Measurements from ENCODE around the gene KCNH5.

Gene KCNH5

DNA sequence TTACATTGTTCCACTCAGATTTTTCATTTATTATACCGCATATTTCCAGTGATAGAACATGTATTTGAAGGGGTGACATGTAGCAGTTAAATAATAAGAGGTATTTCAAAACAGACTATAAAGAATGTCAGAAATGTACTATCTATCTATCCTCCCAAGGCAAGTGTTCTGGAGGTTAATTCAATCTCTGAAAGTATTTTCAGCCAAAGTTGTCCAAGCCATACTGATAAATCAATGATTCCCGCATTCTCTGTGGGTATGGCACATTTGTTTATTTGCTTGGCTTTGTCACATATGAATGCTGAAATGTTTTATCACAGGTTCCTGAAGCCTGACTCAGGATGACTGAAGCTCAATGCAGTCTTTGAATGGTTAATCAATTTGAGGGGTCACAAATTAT, 35.8 kb downstream of the KCNH5 start:
- no peak for DNase-seq
- intact Hi-C loops (cut with DNase I), result no loop called here

- no peak for DNase-seq
- intact Hi-C loops (cut with DNase I), result no loop called here
Observed at GRCh38 chr14:63006531-63006930, 38.7 kb downstream of the KCNH5 start.

DNA sequence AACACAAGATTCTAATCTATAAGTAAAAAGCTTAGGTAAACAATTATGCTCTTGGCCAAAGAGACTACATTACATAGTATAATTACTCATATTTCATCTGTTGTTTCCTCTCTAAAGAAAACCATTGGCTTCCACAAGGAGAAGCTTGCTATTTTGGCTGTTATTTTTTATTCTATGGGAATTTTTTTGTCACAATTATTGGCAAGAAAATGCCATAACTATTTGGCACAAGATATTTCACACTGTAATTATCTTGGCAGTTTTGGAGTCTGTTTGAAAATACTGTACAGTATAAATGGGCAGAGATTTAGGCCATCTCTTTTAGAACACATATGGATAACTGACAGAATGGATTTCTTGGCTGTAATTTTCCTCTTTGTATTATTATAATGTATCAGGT, 51.2 kb downstream of the KCNH5 start:
- DNase-seq, result no peak
- intact Hi-C loops (cut with DNase I), result no loop called here

- intact Hi-C loops (cut with DNase I), result no loop called here
- no peak for DNase-seq
Observed at GRCh38 chr14:62988967-62989366, 56.3 kb downstream of the KCNH5 start.

DNA sequence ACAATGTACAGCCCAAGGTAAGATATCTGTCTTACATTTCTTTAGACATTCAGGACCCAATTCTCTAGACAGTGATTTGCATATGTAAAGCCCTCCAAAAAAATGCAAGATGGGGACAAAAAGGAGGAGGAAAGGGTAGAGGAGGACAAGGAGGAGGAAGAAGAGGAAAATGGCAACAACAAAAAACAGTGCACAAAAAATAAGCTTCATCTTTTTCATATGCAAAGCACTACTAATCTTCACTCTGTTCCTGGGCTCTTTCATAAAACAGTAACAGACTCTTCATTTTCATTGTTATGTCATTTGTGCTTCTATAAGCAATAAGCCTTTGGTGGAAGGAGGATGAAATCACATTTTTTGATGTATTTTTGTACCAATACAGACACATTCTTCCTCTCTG, 61.4 kb downstream of the KCNH5 start:
- intact Hi-C loops (cut with DNase I), result no loop called here
- no peak for DNase-seq

GRCh38 chr14:62980693-62981092, 64.6 kb downstream of the KCNH5 start:
- DNase-seq, result no peak
- intact Hi-C loops (cut with DNase I), result no loop called here

- intact Hi-C loops (cut with DNase I), result no loop called here
- DNase-seq, result no peak
Observed at GRCh38 chr14:62957562-62957961, 87.7 kb downstream of the KCNH5 start.

DNA sequence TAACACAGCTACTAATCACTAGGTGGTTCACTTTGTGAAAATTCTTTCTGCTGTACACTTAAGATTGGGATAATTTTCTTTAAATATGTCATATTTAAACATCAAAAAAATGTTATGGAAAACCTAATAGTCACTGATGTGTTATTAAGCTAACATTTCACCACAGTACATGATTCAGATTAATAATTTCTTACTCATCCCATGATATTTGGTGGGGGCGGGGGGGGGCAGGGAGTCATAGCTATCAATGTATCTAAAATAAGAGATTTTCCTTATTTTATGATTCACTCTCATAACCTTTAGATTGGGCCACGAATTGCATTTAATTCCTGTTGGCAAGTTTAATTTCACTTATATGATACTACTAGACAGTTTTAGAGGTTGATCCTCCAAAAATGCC, 88.8 kb downstream of the KCNH5 start:
- intact Hi-C loops (cut with DNase I), result no loop called here
- no peak for DNase-seq

- intact Hi-C loops (cut with DNase I), result no loop called here
- DNase-seq, result no peak
Observed at GRCh38 chr14:62954165-62954564, 91.1 kb downstream of the KCNH5 start.

DNA sequence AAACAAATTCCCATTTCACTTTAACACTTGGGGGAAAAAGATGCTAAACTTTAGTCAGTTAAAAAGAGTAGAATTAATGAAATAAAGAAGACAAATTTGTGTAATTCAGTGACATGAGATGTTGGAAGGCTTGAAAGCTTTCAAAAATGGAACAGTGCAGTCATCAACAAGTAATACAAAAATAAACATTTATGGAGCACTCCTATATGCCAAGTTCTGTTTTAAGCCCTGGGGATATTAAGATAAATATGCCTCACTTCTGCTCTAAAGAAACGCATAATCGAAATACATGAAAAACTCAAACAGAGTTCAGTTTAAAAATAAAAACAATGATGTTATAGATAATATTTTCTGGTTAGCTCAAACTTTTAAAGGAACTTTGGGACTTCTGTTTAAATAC, 93.0 kb downstream of the KCNH5 start:
- intact Hi-C loops (cut with DNase I), result no loop called here
- DNase-seq, result no peak

GRCh38 chr14:62947301-62947700, 98.0 kb downstream of the KCNH5 start:
- no peak for DNase-seq
- intact Hi-C loops (cut with DNase I), result no loop called here

GRCh38 chr14:62946221-62946620, 99.0 kb downstream of the KCNH5 start:
- intact Hi-C loops (cut with DNase I), result no loop called here

DNA sequence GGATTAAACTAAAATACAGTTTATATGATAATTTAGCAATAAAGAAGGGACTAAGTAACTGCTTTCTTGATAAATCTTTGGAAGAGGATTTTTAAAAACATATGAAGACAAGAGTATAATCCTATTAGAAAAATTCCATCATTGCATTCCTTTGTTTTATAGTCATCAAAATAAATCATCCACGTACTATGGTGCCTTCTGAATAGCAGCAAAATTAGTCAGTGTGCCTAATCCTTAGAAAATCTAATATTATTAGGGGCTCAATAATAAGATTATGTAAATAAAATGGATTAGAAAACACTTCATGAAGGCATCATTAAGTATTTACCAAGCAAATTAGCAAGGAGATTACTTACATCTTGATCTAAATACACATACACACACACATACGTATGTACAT, 102.1 kb downstream of the KCNH5 start:
- intact Hi-C loops (cut with DNase I), result no loop called here
- no peak for DNase-seq

More at GRCh38 chr14:62946221-62946620, 99.0 kb downstream of the KCNH5 start:
- DNase-seq, result no peak

- DNase-seq, result no peak
- intact Hi-C loops (cut with DNase I), result no loop called here
Observed at GRCh38 chr14:62939970-62940369, 105.3 kb downstream of the KCNH5 start.

DNA sequence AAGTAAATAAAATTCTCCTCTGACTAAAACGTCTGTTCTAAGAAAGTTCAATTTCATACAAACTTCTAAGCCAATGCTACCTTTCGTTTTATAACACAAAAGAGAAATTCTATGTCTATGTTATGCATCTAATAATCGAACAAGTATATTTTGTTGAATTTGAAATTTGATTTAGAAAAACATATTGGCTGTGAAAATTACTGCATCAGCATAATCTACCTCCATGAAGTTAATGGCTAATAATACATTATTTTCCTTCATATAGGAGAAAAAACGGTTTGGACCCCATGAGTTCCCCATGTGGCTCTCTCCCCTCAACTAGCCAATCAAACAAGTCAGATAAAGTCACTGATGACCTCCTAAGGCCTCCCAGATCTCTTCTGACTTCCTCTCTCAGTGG, 106.5 kb downstream of the KCNH5 start:
- intact Hi-C loops (cut with DNase I), result no loop called here
- no peak for DNase-seq

DNA sequence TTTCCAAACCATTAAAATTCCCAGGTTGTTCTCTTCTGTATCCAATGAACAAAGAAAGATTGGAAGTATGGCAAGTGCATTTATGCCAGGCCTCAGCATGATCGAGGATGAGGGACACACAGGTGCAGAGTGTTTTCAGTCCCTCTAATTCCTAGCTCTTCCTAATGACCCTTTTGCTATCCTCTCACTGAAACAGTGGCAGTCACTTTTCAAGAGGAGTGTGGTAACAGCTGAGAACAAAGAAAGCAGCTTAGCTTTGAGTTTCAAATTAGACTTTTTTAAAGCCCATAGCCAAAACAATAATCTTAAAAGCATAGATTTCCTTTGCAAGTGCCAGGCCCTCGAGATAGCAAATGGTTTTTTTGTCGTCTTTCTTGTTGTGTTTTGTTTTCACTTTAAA, 110.8 kb downstream of the KCNH5 start:
- no peak for DNase-seq
- intact Hi-C loops (cut with DNase I), result no loop called here

DNA sequence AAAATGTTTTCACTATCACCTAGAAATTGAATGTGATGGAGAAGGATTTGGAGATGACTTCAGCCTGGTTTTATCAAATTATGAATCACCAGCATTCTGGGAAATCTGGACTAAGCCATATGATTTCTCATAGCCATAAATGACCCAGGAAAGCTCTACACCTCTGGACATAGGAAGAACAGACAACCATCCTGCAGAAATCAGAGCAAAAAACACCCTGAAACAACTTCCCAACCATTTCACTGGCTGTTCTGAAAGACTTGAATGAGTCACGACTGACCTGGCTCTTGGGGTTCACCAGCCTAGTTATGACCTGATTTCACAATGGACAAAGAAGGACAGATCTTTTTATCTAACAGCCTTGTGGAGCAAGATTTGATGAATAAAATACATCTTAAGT, 123.8 kb downstream of the KCNH5 start:
- intact Hi-C loops (cut with DNase I), result no loop called here
- no peak for DNase-seq

GRCh38 chr14:62916551-62916950, 128.7 kb downstream of the KCNH5 start:
- no peak for DNase-seq
- intact Hi-C loops (cut with DNase I), result no loop called here

DNA sequence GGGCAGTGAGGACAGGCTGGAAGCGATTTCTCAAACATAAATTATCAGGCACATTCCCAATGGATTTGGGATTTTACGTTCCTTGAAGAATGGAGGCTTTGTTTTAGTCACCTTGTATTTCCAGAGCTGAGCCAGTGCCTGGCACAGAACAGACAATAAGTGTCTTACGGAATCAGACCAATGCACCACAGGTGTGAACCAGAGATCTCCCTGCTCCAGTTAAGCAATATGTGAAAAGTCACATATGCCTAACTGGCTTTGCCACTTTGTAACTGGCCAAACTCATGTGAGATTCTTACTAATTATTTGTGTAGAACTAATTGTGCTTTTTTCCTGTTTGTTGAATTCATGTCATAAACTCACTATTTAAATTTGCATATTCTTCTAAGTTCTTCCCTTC, 130.4 kb downstream of the KCNH5 start:
- DNase-seq, result no peak
- intact Hi-C loops (cut with DNase I), result no loop called here

- intact Hi-C loops (cut with DNase I), result no loop called here
- no peak for DNase-seq
Observed at GRCh38 chr14:62914025-62914424, 131.2 kb downstream of the KCNH5 start.

DNA sequence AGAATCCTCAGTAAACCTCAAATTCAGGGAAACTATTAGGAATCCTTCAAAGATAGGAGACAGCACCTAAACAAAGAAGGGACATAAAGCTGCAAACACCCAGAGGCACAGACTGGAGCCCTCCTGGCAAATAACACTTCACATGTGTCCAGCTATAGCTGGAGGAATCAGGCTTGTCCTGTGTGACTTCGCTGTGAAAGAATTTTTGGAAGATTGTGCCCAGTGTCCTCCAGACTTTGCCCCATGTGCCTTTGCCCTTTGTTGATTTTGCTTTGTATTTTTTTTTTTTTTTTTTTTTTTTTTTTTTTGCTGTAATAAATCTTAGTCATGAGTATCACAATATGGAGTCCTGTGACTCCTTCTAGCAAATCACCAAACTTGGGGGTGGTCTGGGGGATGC, 136.8 kb downstream of the KCNH5 start:
- no peak for DNase-seq
- intact Hi-C loops (cut with DNase I), result no loop called here

GRCh38 chr14:62905566-62905965, 139.7 kb downstream of the KCNH5 start:
- intact Hi-C loops (cut with DNase I), result no loop called here

More at GRCh38 chr14:62905566-62905965, 139.7 kb downstream of the KCNH5 start:
- no peak for DNase-seq
